Measurements from ENCODE around the gene LARP4B.

The LARP4B gene

DNA sequence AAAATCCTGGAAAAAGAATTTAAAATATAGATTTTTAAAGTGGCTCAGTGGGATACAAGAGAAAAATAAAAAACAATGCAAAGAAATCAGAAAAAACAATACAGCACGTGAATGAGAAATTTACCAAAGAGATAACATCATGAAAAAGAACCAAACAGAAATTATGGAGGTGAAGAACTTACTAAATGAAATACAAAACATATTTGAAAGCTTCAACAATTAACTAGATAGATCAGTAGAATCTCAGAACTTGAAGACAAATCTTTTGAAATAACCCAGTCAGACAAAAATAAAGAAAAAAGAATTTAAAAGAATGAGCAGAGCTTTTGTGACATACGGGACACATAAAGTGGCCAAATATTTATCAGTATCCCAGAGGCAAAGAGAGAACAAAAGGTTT, 170.9 kb downstream of the LARP4B start:
- no peak for DNase-seq

- DNase-seq, result no peak
These were observed 171.5 kb downstream of the LARP4B start for GRCh38 chr10:759898-760477.
